Adrenal gland (tissue), 12 donors: ENCODE results near the gene RAB10. TPM values are rescaled to one million over a fixed set of nuclear protein-coding genes. Genes with fewer than 3 reads are reported as not detected.

Source experiments
- DNase-seq, 7 donors: peaks; one replicate each; pipeline ENCODE4 v3.0.0-alpha.2; 2019 to 2020
- H3K27ac ChIP-seq, 5 donors: fragments of 200-600 bp; sonication (generic) in 4 of 5; 1 replicate in 3 of 5; 2 replicates in 2 of 5; pipeline versions ENCODE4 v1.5.1 to v1.8.0; 2016 to 2020; ENCODE audit warnings: mild to moderate bottlenecking in 1 of 5
- H3K27me3 ChIP-seq: fragments of 200-600 bp; 2 replicates; pipeline ENCODE4 v1.8.0; 2021
- H3K36me3 ChIP-seq, 2 donors: fragments of 200-600 bp; replicated peaks in 1 of 2; 1 replicate in 1 of 2; 2 replicates in 1 of 2; pipeline versions ENCODE4 v1.5.1 to v1.8.0; 2018 to 2022
- H3K4me1 ChIP-seq, 2 donors: fragments of 200-600 bp; replicated peaks in 1 of 2; 1 replicate in 1 of 2; 2 replicates in 1 of 2; pipeline versions ENCODE4 v1.5.1 to v1.8.0; 2018 to 2021
- H3K4me3 ChIP-seq, 4 donors: fragments of 200-600 bp; sonication (generic) in 3 of 4; one replicate each; pipeline ENCODE4 v1.5.1; 2016 to 2018
- H3K9me3 ChIP-seq, 3 donors: fragments of 200-600 bp; sonication (generic) in 1 of 3; replicated peaks in 1 of 3; 1 replicate in 2 of 3; 2 replicates in 1 of 3; pipeline versions ENCODE4 v1.5.1 to v1.8.0; 2016 to 2021
- CTCF ChIP-seq, 6 experiments: fragments of 450-650 bp in 4 of 6; fragments of 200-600 bp in 2 of 6; sonication (generic) in 1 of 6; IDR thresholded peaks; 1 replicate in 5 of 6; 2 replicates in 1 of 6; pipeline versions ENCODE4 v1.5.1 to v1.8.0; 2016 to 2021; ENCODE audit warnings: antibody characterized with exemption in 6 of 6, mild to moderate bottlenecking in 2 of 6, moderate library complexity in 1 of 6
- POLR2A ChIP-seq, 2 donors: fragments of 450-650 bp; IDR thresholded peaks; one replicate each; pipeline ENCODE4 v1.6.1; 2017; ENCODE audit warnings: antibody characterized with exemption in 2 of 2, mild to moderate bottlenecking in 2 of 2, moderate library complexity in 1 of 2
- WGBS, 4 donors: extraction: QIAGEN DNeasy Blood & Tissue Kit in 2 of 4; methylation state at CpG; one replicate each; pipeline versions ENCODE4 v1.1.5 to v1.1.7; 2013 to 2017; 5-methylcytosine and 5-hydroxymethylcytosine counted together
- intact Hi-C, 2 donors: fragments of 100-400 bp; cut with DNase I; formaldehyde crosslinking; loops; one replicate each; pipeline versions ENCODE4 v1.14.1 to v1.15.0; 2022 to 2023
- polyA plus RNA-seq, 3 donors: library from polyadenylated mRNA; stranded (reverse); fragments of 200-250 nt in 2 of 3; fragments of 350-450 nt in 1 of 3; fragmentation: Illumina TruSeq in 1 of 3; extraction: RNeasy Lipid Tissue Mini Kit (QIAGEN cat#74804) in 1 of 3; gene quantifications; one replicate each; pipeline ENCODE4 v1.2.3, GENCODE V29; 2013 to 2014
- total RNA-seq, 9 donors: library from RNA; depleted of rRNA in 4 of 9; stranded (reverse); fragments of >200 nt in 4 of 9; fragments of 120-200 nt in 1 of 9; fragmentation: NEBNext Ultra II Directional in 1 of 9; extraction: Animal tissue kit (Norgen Biotek cat#: 25700) in 1 of 9; gene quantifications; one replicate each; pipeline versions ENCODE4 v1.1.0 to v1.2.4, GENCODE V29; 2013 to 2023
- donor health status: healthy with polysubstance abuse.
- donor health status: Bipolar disorder and iron deficiency.
- donor health status: DM: yes; HTN: yes; CAD: no.
- donor health status: DM: no; HTN: no; CAD: no.
- donor health status: DM: no; HTN: no; CAD: no.
- donor health status: DM: yes; HTN: yes; CAD: no.

The RAB10 gene
- total and polyA plus RNA-seq, 12 donors, result 31.8 to 369 (median 153) TPM

GRCh38 chr2:26182441-26182840 lies 148.6 kb downstream of the RAB10 start:
- intact Hi-C loops, result no loop called here
- WGBS, 4 donors, result 90 to 100% (median 91%) methylated on average over 1 to 5 of the region's 5 CpGs; no CpG with 5 or more reads in 1 of the 4 donors
- Histone ChIP-seq H3K4me1 (peaks cover 0 to 8% of the 10 kb centered on the region in 2 donors), H3K4me3 (no peak overlapping the region), H3K36me3 (no peaks in the 10 kb centered on the region), H3K9me3 (no peaks in the 10 kb centered on the region), H3K27ac (no peak overlapping the region), H3K27me3 (no peaks in the 10 kb centered on the region)
- DNase-seq, result no peak
- TF ChIP-seq CTCF (IDR thresholded peaks at IDR 0.05) (no peak), POLR2A (IDR thresholded peaks at IDR 0.05) (no peak)

- 93 to 100% (median 95%) methylated on average over 4 to 11 of the region's 11 CpGs for WGBS, 4 donors
- TF ChIP-seq CTCF (IDR thresholded peaks at IDR 0.05) (no peak), POLR2A (IDR thresholded peaks at IDR 0.05) (no peak)
- peaks cover 0 to 8% of the 10 kb centered on the region in 2 donors for H3K4me1 ChIP-seq
These were observed 149.2 kb downstream of the RAB10 start for GRCh38 chr2:26182887-26183630.

GRCh38 chr2:26184121-26184520 lies 150.2 kb downstream of the RAB10 start:
- H3K27ac ChIP-seq, result peak overlapping the region in 1 of 5 donors; percentile 76
- no peaks in the 10 kb centered on the region for H3K27me3 ChIP-seq
- intact Hi-C loops, result no loop called here
- H3K9me3 ChIP-seq, result no peaks in the 10 kb centered on the region
- H3K4me1 ChIP-seq, result peaks cover 0 to 5% of the 10 kb centered on the region in 2 donors
- H3K36me3 ChIP-seq, result no peaks in the 10 kb centered on the region
- no peak for TF ChIP-seq CTCF (IDR thresholded peaks at IDR 0.05)
- no peak for TF ChIP-seq POLR2A (IDR thresholded peaks at IDR 0.05)
- DNase-seq, result no peak
- H3K4me3 ChIP-seq, result peak overlapping the region in 2 of 4 donors; percentile 68 to 82
- 65 to 92% (median 80%) methylated on average over 5 to 34 of the region's 34 CpGs for WGBS, 4 donors

More at GRCh38 chr2:26182887-26183630, 149.2 kb downstream of the RAB10 start:
- Histone ChIP-seq H3K4me3 (no peak overlapping the region), H3K9me3 (no peaks in the 10 kb centered on the region), H3K36me3 (no peaks in the 10 kb centered on the region), H3K27me3 (no peaks in the 10 kb centered on the region), H3K27ac (no peak overlapping the region)
- intact Hi-C loops, result no loop called here
- DNase-seq, result no peak

GRCh38 chr2:26184555-26185303 lies 150.8 kb downstream of the RAB10 start:
- peak overlapping the region in 2 of 5 donors; percentile 41 to 76 for H3K27ac ChIP-seq
- peak; percentile 76 to 88 (median 79) for DNase-seq
- peak in 5 of 6 experiments; percentile 8 to 81 (median 53) for TF ChIP-seq CTCF (IDR thresholded peaks at IDR 0.05)
- TF ChIP-seq POLR2A (IDR thresholded peaks at IDR 0.05), result no peak
- H3K4me1 ChIP-seq, result no peaks in the 10 kb centered on the region
- no peaks in the 10 kb centered on the region for H3K27me3 ChIP-seq
- no peaks in the 10 kb centered on the region for H3K9me3 ChIP-seq
- WGBS, 4 donors, result 2 to 13% (median 3%) methylated on average over 6 to 114 of the region's 114 CpGs
- no peaks in the 10 kb centered on the region for H3K36me3 ChIP-seq
- peak overlapping the region in 3 of 4 donors; percentile 45 to 82 (median 68) for H3K4me3 ChIP-seq
- intact Hi-C loops, result no loop called here
